Activated CD4-positive, alpha-beta T cell treated with anti-CD3 and anti-CD28 coated beads for 36 hours (primary cell): ENCODE results near the gene ANO9. TPM values are rescaled to one million over a fixed set of nuclear protein-coding genes. Genes with fewer than 3 reads are reported as not detected.

Experiments used
- ATAC-seq: fragments of 200-7000 bp; cut with Tn5 transposase; one replicate; pipeline ENCODE4 v1.10.0; 2021; ENCODE audit warnings: mild to moderate bottlenecking, moderate library complexity
- CTCF ChIA-PET: fragments of 350-600 bp; sonication (Branson Sonifier 250); formaldehyde crosslinking; loops from one replicate; lab custom pipeline; 2021; ENCODE audit warnings: antibody characterized with exemption; lab: Charles Lee
- POLR2A ChIA-PET: fragments of 350-600 bp; sonication (Branson Sonifier 250); formaldehyde crosslinking; loops from one replicate; lab custom pipeline; 2021; ENCODE audit warnings: antibody characterized with exemption, inconsistent platforms; lab: Charles Lee
- DNase-seq: peaks from one replicate; pipeline ENCODE4 v3.0.0-alpha.2; 2020
- H3K27ac Mint-ChIP-seq: one replicate; pipeline ENCODE4 v1.8.0; 2021; ENCODE audit warnings: mixed read lengths
- H3K27me3 Mint-ChIP-seq: one replicate; pipeline ENCODE4 v1.8.0; 2021; ENCODE audit warnings: mixed read lengths
- H3K36me3 Mint-ChIP-seq: one replicate; pipeline ENCODE4 v1.8.0; 2021; ENCODE audit warnings: low read depth, mixed read lengths
- H3K4me1 Mint-ChIP-seq: one replicate; pipeline ENCODE4 v1.8.0; 2021; ENCODE audit warnings: mixed read lengths
- H3K4me3 Mint-ChIP-seq: one replicate; pipeline ENCODE4 v1.8.0; 2021; ENCODE audit warnings: mild to moderate bottlenecking, moderate library complexity, mixed read lengths
- H3K9me3 Mint-ChIP-seq: one replicate; pipeline ENCODE4 v1.8.0; 2021; ENCODE audit warnings: low read depth, mixed read lengths
- intact Hi-C, 2 experiments: fragments of 100-400 bp; cut with DNase I in 1 of 2; cut with micrococcal nuclease in 1 of 2; formaldehyde crosslinking; loops; one replicate each; pipeline versions ENCODE4 v1.14.2 to v1.15.1; 2022 to 2024; cut with DNase I, micrococcal nuclease
- total RNA-seq, 2 experiments: library from RNA; stranded (reverse); gene quantifications; one replicate each; pipeline ENCODE4 v1.2.3, GENCODE V29; 2021

The ANO9 gene
- total RNA-seq, 2 experiments from 2014 or later, result 31.7 to 38.8 TPM

GRCh38 chr11:449889-450808 is 8.3 kb upstream of the ANO9 start, which contains the start of gene PTDSS2:
Gene PTDSS2 (plus strand): TSS chr11:450279. CDS start chr11:450456, 177 bp downstream.
- peak; percentile 82 for ATAC-seq
- H3K27me3 Mint-ChIP-seq, result no peaks in the 10 kb centered on the region
- CTCF ChIA-PET, result interaction anchor here (0.6 to 2.1 kb wide), 10 partner anchors 10 to 244 kb away, joined by 3 to 10 read pairs (median 4); no protein-coding TSS in a partner anchor
- H3K27ac Mint-ChIP-seq, result peak within 1 kb of the TSS; percentile 97
- H3K4me3 Mint-ChIP-seq, result peak within 1 kb of the TSS; percentile 95
- DNase-seq, result peak; percentile 98
- H3K4me1 Mint-ChIP-seq, result peaks cover 16% of the 10 kb centered on the region
- intact Hi-C loops, result loop anchor here (1.0 to 5.0 kb wide), 8 partner anchors 43 to 245 kb away; partner anchors contain the start of genes BET1L (in 1 of the 2), DEAF1 (in 1 of the 2), IFITM2 (in 1 of the 2) and PHRF1 (in 1 of the 2)
- H3K9me3 Mint-ChIP-seq, result no peaks in the 10 kb centered on the region
- POLR2A ChIA-PET, result interaction anchor here (0.6 kb wide), 1 partner anchor 934 kb away, joined by 8 read pairs; no protein-coding TSS in a partner anchor
- H3K36me3 Mint-ChIP-seq, result peaks cover 8% of the 10 kb centered on the region

- POLR2A ChIA-PET, result interaction anchor here (0.6 to 0.9 kb wide), 3 partner anchors 65 to 93 kb away, joined by 3 to 4 read pairs (median 3); no protein-coding TSS in a partner anchor
- intact Hi-C loops, result loop anchor here (1.0 to 5.0 kb wide), 13 partner anchors 33 to 361 kb away; partner anchors contain the start of genes BET1L (in 1 of the 2), HRAS (in 1 of the 2), IFITM2 (in 1 of the 2) and PSMD13 (in 1 of the 2)
- ATAC-seq, result peak; percentile 79
- H3K36me3 Mint-ChIP-seq, result peaks cover 8% of the 10 kb centered on the region
- peak overlapping the region; percentile 86 for H3K4me3 Mint-ChIP-seq
- CTCF ChIA-PET, result interaction anchor here (0.6 to 2.1 kb wide), 21 partner anchors 8 to 242 kb away, joined by 3 to 10 read pairs (median 4); partner anchors contain the start of genes BET1L and RIC8A
- H3K27me3 Mint-ChIP-seq, result peaks cover 3% of the 10 kb centered on the region
- H3K9me3 Mint-ChIP-seq, result no peaks in the 10 kb centered on the region
- H3K4me1 Mint-ChIP-seq, result peaks cover 16% of the 10 kb centered on the region
- DNase-seq, result peak; percentile 99
- H3K27ac Mint-ChIP-seq, result peak overlapping the region; percentile 93
Observed at GRCh38 chr11:447923-448731, 6.3 kb upstream of the ANO9 start.

- Mint-ChIP-seq H3K36me3 (peaks cover 8% of the 10 kb centered on the region), H3K27me3 (peaks cover 3% of the 10 kb centered on the region), H3K4me3 (no peak overlapping the region), H3K4me1 (peaks cover 19% of the 10 kb centered on the region), H3K9me3 (no peaks in the 10 kb centered on the region), H3K27ac (no peak overlapping the region)
- intact Hi-C loops, result loop anchor here in 1 of 2 experiments (5.0 kb wide), 1 partner anchor 140 kb away; the partner anchor contains the start of gene IFITM2
- DNase-seq (no peak), ATAC-seq (no peak)
- ChIA-PET POLR2A (no interaction called here), CTCF (interaction anchor here (1.3 kb wide), 1 partner anchor 40 kb away, joined by 7 read pairs; no protein-coding TSS in a partner anchor)
Observed at GRCh38 chr11:446891-447290, 5.1 kb upstream of the ANO9 start.

- intact Hi-C loops, result loop anchor here in 1 of 2 experiments (5.0 kb wide), 1 partner anchor 139 kb away; the partner anchor contains the start of gene IFITM2
- peaks cover 3% of the 10 kb centered on the region for H3K36me3 Mint-ChIP-seq
- ChIA-PET POLR2A (no interaction called here), CTCF (interaction anchor here (0.7 kb wide), 1 partner anchor 20 kb away, joined by 3 read pairs; no protein-coding TSS in a partner anchor)
- no peak for DNase-seq
- ATAC-seq, result no peak
- H3K4me1 Mint-ChIP-seq, result peaks cover 14% of the 10 kb centered on the region
- H3K4me3 Mint-ChIP-seq, result no peak overlapping the region
- peaks cover 3% of the 10 kb centered on the region for H3K27me3 Mint-ChIP-seq
- no peaks in the 10 kb centered on the region for H3K9me3 Mint-ChIP-seq
- H3K27ac Mint-ChIP-seq, result no peak overlapping the region
Observed at GRCh38 chr11:445765-446588, 4.2 kb upstream of the ANO9 start.

- ATAC-seq (no peak), DNase-seq (no peak)
- ChIA-PET CTCF (interaction anchor here (1.3 kb wide), 1 partner anchor 193 kb away, joined by 3 read pairs; no protein-coding TSS in a partner anchor), POLR2A (no interaction called here)
- Mint-ChIP-seq H3K27ac (no peak overlapping the region), H3K4me1 (peaks cover 17% of the 10 kb centered on the region), H3K4me3 (no peak overlapping the region), H3K27me3 (peaks cover 3% of the 10 kb centered on the region), H3K9me3 (no peaks in the 10 kb centered on the region), H3K36me3 (no peaks in the 10 kb centered on the region)
- intact Hi-C loops, result loop anchor here in 1 of 2 experiments (5.0 kb wide), 1 partner anchor 137 kb away; the partner anchor contains the start of gene IFITM2
Observed at GRCh38 chr11:444396-445144, 2.8 kb upstream of the ANO9 start.

GRCh38 chr11:443542-444199 is 1.9 kb upstream of the ANO9 start:
- ChIA-PET POLR2A (no interaction called here), CTCF (interaction anchor here (0.6 to 1.7 kb wide), 4 partner anchors 37 to 192 kb away, joined by 3 to 5 read pairs (median 3); no protein-coding TSS in a partner anchor)
- H3K4me3 Mint-ChIP-seq, result no peak overlapping the region
- H3K27me3 Mint-ChIP-seq, result peaks cover 3% of the 10 kb centered on the region
- intact Hi-C loops, result no loop called here
- ATAC-seq (no peak), DNase-seq (no peak)
- no peaks in the 10 kb centered on the region for H3K36me3 Mint-ChIP-seq
- H3K4me1 Mint-ChIP-seq, result peaks cover 15% of the 10 kb centered on the region
- no peak overlapping the region for H3K27ac Mint-ChIP-seq
- no peaks in the 10 kb centered on the region for H3K9me3 Mint-ChIP-seq

GRCh38 chr11:442611-443081 is 835 bp upstream of the ANO9 start:
- CTCF ChIA-PET, result interaction anchor here (1.7 kb wide), 1 partner anchor 35 kb away, joined by 5 read pairs; no protein-coding TSS in a partner anchor
- H3K9me3 Mint-ChIP-seq, result no peaks in the 10 kb centered on the region
- DNase-seq (no peak), ATAC-seq (no peak)
- POLR2A ChIA-PET, result no interaction called here
- no peaks in the 10 kb centered on the region for H3K36me3 Mint-ChIP-seq
- no peak overlapping the region for H3K4me3 Mint-ChIP-seq
- H3K4me1 Mint-ChIP-seq, result peaks cover 13% of the 10 kb centered on the region
- intact Hi-C loops, result no loop called here
- H3K27ac Mint-ChIP-seq, result no peak overlapping the region
- peaks cover 3% of the 10 kb centered on the region for H3K27me3 Mint-ChIP-seq

GRCh38 chr11:441043-441417 is 781 bp downstream of the ANO9 start:
- DNase-seq, result no peak
- Mint-ChIP-seq H3K4me1 (peaks cover 13% of the 10 kb centered on the region), H3K36me3 (no peaks in the 10 kb centered on the region), H3K9me3 (no peaks in the 10 kb centered on the region), H3K27ac (no peak overlapping the region), H3K4me3 (peak overlapping the region; percentile 66), H3K27me3 (peaks cover 3% of the 10 kb centered on the region)
- POLR2A ChIA-PET, result no interaction called here
- CTCF ChIA-PET, result interaction anchor here (1.4 kb wide), 1 partner anchor 8 kb away, joined by 4 read pairs; no protein-coding TSS in a partner anchor
- intact Hi-C loops, result no loop called here
- no peak for ATAC-seq
